GM18511 (cell line): Measurements from ENCODE around the gene DCLK1.

Source experiments
- ATAC-seq: cut with Tn5 transposase; IDR thresholded peaks from one replicate; pipeline ENCODE4 v1.9.1; 2021; ENCODE audit warnings: mild to moderate bottlenecking, moderate library complexity; ENCODE audit not compliant: unreplicated experiment

The DCLK1 gene

GRCh38 chr13:36131222-36131930 lies at the start of gene DCLK1:
TSS of gene DCLK1 (minus strand) at chr13:36131382.
- no peak for ATAC-seq

- no peak for ATAC-seq
Observed at GRCh38 chr13:36175621-36176020, 44.4 kb upstream of the DCLK1 start.

- ATAC-seq, result no peak
Observed at GRCh38 chr13:36174923-36175322, 43.7 kb upstream of the DCLK1 start.

GRCh38 chr13:36173571-36174322 lies 42.6 kb upstream of the DCLK1 start:
- ATAC-seq, result no peak

GRCh38 chr13:36166046-36166445 lies 34.9 kb upstream of the DCLK1 start:
- ATAC-seq, result no peak

- ATAC-seq, result no peak
Observed at GRCh38 chr13:36163809-36164308, 32.7 kb upstream of the DCLK1 start.

GRCh38 chr13:36163286-36163685 lies 32.1 kb upstream of the DCLK1 start:
- ATAC-seq, result no peak

- no peak for ATAC-seq
Observed at GRCh38 chr13:36160297-36160696, 29.1 kb upstream of the DCLK1 start.

- no peak for ATAC-seq
Observed at GRCh38 chr13:36158611-36159010, 27.4 kb upstream of the DCLK1 start.

- ATAC-seq, result no peak
Observed at GRCh38 chr13:36157480-36157879, 26.3 kb upstream of the DCLK1 start.

GRCh38 chr13:36154567-36155291 lies 23.5 kb upstream of the DCLK1 start:
- ATAC-seq, result no peak

GRCh38 chr13:36151591-36151990 lies 20.4 kb upstream of the DCLK1 start:
- no peak for ATAC-seq

- no peak for ATAC-seq
Observed at GRCh38 chr13:36148446-36148845, 17.3 kb upstream of the DCLK1 start.

- no peak for ATAC-seq
Observed at GRCh38 chr13:36147330-36147729, 16.1 kb upstream of the DCLK1 start.

GRCh38 chr13:36146511-36147269 lies 15.5 kb upstream of the DCLK1 start:
- ATAC-seq, result no peak

GRCh38 chr13:36143738-36144137 lies 12.6 kb upstream of the DCLK1 start:
- ATAC-seq, result no peak

GRCh38 chr13:36142735-36143134 lies 11.6 kb upstream of the DCLK1 start:
- no peak for ATAC-seq

GRCh38 chr13:36135876-36136275 lies 4.7 kb upstream of the DCLK1 start:
- no peak for ATAC-seq

GRCh38 chr13:36134632-36135031 lies 3.5 kb upstream of the DCLK1 start:
- no peak for ATAC-seq

GRCh38 chr13:36133950-36134626 lies 2.9 kb upstream of the DCLK1 start:
- ATAC-seq, result no peak
